ENCODE measurements around the gene DCST1.

Gene DCST1

DNA sequence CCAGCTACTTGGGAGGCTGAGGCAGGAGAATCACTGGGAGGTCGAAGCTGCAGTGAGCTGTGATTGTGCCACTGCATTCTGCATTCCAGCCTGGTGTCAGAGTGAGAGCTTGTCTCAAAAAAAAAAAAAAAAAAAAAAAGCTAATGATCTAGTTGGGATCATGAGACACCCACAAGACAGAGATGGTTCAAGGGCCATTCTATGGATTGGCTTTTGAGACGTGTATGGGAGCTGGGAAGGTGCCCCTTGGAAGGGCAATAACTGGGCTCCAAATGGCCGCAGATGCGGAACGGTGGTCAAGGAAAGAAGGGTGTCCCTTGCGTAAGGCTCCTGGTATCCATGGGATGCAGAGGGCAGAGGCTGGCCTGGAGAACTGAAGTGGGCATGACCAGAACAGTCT is 10.7 kb downstream of the DCST1 start:
- no peak for TF ChIP-seq ISL1 (CRISPR knock-in tag; IDR thresholded peaks at IDR 0.05)
- TF ChIP-seq POU6F1 (CRISPR knock-in tag; IDR thresholded peaks at IDR 0.05; ENCODE audit: borderline replicate concordance, low read depth) = no peak
- no peak for TF ChIP-seq ESRRG (CRISPR knock-in tag; IDR thresholded peaks at IDR 0.05)
- no peak for TF ChIP-seq ZNF565 (CRISPR knock-in tag; conservative IDR thresholded peaks at IDR 0.05; ENCODE audit: low read depth)
- TF ChIP-seq ZNF70 (CRISPR knock-in tag; IDR thresholded peaks at IDR 0.05) = no peak
- TF ChIP-seq, protein P1, sequence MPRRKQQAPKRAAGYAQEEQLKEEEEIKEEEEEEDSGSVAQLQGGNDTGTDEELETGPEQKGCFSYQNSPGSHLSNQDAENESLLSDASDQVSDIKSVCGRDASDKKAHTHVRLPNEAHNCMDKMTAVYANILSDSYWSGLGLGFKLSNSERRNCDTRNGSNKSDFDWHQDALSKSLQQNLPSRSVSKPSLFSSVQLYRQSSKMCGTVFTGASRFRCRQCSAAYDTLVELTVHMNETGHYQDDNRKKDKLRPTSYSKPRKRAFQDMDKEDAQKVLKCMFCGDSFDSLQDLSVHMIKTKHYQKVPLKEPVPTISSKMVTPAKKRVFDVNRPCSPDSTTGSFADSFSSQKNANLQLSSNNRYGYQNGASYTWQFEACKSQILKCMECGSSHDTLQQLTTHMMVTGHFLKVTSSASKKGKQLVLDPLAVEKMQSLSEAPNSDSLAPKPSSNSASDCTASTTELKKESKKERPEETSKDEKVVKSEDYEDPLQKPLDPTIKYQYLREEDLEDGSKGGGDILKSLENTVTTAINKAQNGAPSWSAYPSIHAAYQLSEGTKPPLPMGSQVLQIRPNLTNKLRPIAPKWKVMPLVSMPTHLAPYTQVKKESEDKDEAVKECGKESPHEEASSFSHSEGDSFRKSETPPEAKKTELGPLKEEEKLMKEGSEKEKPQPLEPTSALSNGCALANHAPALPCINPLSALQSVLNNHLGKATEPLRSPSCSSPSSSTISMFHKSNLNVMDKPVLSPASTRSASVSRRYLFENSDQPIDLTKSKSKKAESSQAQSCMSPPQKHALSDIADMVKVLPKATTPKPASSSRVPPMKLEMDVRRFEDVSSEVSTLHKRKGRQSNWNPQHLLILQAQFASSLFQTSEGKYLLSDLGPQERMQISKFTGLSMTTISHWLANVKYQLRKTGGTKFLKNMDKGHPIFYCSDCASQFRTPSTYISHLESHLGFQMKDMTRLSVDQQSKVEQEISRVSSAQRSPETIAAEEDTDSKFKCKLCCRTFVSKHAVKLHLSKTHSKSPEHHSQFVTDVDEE (CRISPR knock-in tag; IDR thresholded peaks at IDR 0.05) = no peak
- no peak for TF ChIP-seq TOX (CRISPR knock-in tag; IDR thresholded peaks at IDR 0.05; ENCODE audit: borderline replicate concordance)
- TF ChIP-seq BACH2 (CRISPR knock-in tag; IDR thresholded peaks at IDR 0.05; ENCODE audit: borderline replicate concordance) = no peak
- TF ChIP-seq CSDC2 (CRISPR knock-in tag; IDR thresholded peaks at IDR 0.05) = no peak
- TF ChIP-seq ZFP3 (CRISPR knock-in tag; IDR thresholded peaks at IDR 0.05) = no peak
- TF ChIP-seq ZFP30 (CRISPR knock-in tag; IDR thresholded peaks at IDR 0.05) = no peak
- TF ChIP-seq SNAI2 (CRISPR knock-in tag; IDR thresholded peaks at IDR 0.05) = no peak
- TF ChIP-seq ZNF8 (CRISPR knock-in tag; IDR thresholded peaks at IDR 0.05) = no peak
- no peak for TF ChIP-seq CSRNP3 (CRISPR knock-in tag; IDR thresholded peaks at IDR 0.05)
- no peak for TF ChIP-seq GLIS3 (CRISPR knock-in tag; IDR thresholded peaks at IDR 0.05)
- TF ChIP-seq PATZ1 (CRISPR knock-in tag; IDR thresholded peaks at IDR 0.05; ENCODE audit: borderline replicate concordance) = no peak

DNA sequence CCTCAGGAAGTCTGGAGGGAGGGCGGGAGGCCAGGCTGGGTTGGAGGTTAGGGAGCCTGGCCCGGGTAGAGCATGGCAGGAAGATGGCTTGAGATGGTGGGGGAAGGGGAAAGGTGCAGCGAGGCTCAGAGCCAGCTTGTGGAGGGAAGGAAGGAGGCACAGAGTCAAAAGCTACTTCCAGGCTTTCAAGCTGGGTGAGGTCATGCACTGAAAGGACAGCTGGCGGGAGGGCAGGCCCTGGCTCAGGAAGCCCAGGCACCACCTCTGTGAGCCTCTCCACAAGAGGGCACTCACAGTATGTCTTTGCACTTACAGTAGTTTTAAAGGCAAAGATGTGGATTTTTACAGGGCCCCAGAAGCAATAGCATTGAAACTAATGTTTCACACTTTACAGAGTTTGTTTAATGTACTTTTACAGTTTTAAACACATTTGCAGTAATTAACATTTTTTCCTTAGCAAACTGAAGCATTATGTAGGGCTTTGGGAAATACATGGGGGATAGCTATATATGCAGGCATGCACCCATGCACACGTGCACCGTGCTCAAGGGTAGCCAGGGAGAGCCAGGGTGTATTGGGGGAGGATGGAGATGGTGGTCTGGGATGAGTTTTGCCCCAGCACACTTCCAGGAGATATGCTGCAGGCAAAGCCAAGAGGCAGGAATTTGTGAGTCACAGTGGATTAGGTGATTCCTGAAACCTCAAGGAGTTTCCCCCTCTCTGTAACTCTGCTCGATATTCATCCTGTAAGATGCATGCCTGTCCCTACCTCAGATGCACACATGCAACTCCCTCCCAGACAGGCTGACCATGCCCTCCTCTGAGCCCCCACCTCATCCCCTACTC is 11.4 kb downstream of the DCST1 start:
- ATAC-seq = peak; percentile 97
- TF ChIP-seq POU6F1 (CRISPR knock-in tag; IDR thresholded peaks at IDR 0.05; ENCODE audit: borderline replicate concordance, low read depth) (no peak), CSRNP3 (CRISPR knock-in tag; IDR thresholded peaks at IDR 0.05) (no peak), ZNF70 (CRISPR knock-in tag; IDR thresholded peaks at IDR 0.05) (peak; percentile 87), GLIS3 (CRISPR knock-in tag; IDR thresholded peaks at IDR 0.05) (no peak), ISL1 (CRISPR knock-in tag; IDR thresholded peaks at IDR 0.05) (no peak)

More for the DNA sequence above, 10.7 kb downstream of the DCST1 start:
- no peak for ATAC-seq

Measured in SK-N-SH treated with all-trans-retinoic acid at 6 μM for 48 hours (cell line).